Glutamatergic neuron (in vitro differentiated cells): ENCODE data around the gene NUDT1. TPM values are rescaled to one million over a fixed set of nuclear protein-coding genes. Genes with fewer than 3 reads are reported as not detected.

Source experiments
- DNase-seq: peaks from one replicate; pipeline ENCODE4 v3.0.0; 2022
- H3K27ac Mint-ChIP-seq: one replicate; pipeline ENCODE4 v1.8.0; 2020; ENCODE audit warnings: mild to moderate bottlenecking, mixed read lengths, inconsistent platforms; ENCODE audit not compliant: unreplicated experiment
- H3K27me3 Mint-ChIP-seq: one replicate; pipeline ENCODE4 v1.8.0; 2020; ENCODE audit warnings: mild to moderate bottlenecking, moderate library complexity, mixed read lengths, inconsistent platforms; ENCODE audit not compliant: unreplicated experiment
- H3K36me3 Mint-ChIP-seq: one replicate; pipeline ENCODE4 v1.8.0; 2020; ENCODE audit warnings: mild to moderate bottlenecking, mixed read lengths, inconsistent platforms; ENCODE audit not compliant: unreplicated experiment
- H3K4me1 Mint-ChIP-seq: one replicate; pipeline ENCODE4 v1.8.0; 2020; ENCODE audit warnings: mild to moderate bottlenecking, low read depth, mixed read lengths, inconsistent platforms; ENCODE audit not compliant: unreplicated experiment
- H3K4me3 Mint-ChIP-seq: one replicate; pipeline ENCODE4 v1.8.0; 2020; ENCODE audit warnings: mild to moderate bottlenecking, mixed read lengths, inconsistent platforms; ENCODE audit not compliant: unreplicated experiment
- H3K9me3 Mint-ChIP-seq: one replicate; pipeline ENCODE4 v1.8.0; 2020; ENCODE audit warnings: mild to moderate bottlenecking, moderate library complexity, mixed read lengths, inconsistent platforms; ENCODE audit not compliant: unreplicated experiment
- total RNA-seq: library from RNA; stranded (reverse); fragmentation: NEBNext Ultra II Directional; extraction: Animal tissue kit (Norgen Biotek cat#: 25700); gene quantifications from one replicate; pipeline ENCODE4 v1.2.1, GENCODE V29; 2021; ENCODE audit not compliant: unreplicated experiment
- TF ChIP-seq, protein P1 (sequence below): fragments of 200-600 bp; sonication (generic); IDR thresholded peaks from one replicate; pipeline ENCODE4 v1.5.0; 2021; ENCODE audit not compliant: partially characterized antibody, unreplicated experiment

Gene NUDT1
- total RNA-seq, 1 donor from 2014 or later: 19.5 TPM

DNA sequence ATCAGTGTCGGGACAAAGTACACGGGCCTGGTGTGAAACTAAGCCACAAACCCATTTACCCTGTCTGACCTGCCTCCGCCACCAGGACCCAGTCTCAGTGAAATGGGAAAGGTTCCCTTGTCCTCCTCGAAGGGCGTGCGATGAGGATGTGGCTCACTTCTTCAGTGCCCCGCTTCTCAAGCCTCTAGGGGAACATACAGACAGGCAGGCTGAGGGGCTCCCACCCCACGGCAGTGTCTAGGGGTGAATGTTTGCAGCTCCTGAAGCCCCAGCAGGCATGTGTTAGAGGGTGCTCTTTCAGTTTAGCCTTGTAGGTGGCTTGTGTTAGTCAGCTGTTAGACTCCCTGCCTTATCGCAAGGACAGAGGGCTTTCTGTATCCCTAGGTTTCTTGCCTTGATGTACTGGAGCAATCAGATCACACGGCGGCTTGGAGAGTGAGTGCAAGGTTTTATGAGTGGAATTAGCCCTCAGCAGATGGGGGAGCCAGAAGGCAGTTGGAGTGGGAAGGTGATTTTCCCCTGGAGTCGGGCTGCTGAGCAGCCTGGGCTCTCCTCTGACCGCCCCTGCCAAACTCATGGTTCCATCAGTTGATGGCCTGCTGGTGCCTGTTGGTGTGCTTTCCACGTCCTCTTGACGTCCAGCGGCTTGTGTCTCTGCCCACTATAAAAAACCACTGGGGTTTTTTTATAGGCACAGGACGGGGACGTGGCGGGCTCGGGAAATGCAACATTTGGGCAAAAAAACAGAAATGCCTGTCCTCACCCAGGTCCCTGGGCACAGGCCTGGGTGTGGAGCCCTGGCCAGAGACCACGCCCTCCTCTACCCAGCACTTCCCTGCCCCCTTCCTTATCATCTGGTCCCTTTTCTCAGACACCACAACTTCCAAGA is 759 bp downstream of the NUDT1 start:
- Mint-ChIP-seq H3K36me3 (no peaks in the 10 kb centered on the region), H3K4me3 (peak overlapping the region; percentile 90), H3K27me3 (peaks cover 3% of the 10 kb centered on the region), H3K27ac (no peak overlapping the region), H3K4me1 (peaks cover 3% of the 10 kb centered on the region), H3K9me3 (peaks cover 3% of the 10 kb centered on the region)
- DNase-seq: no peak
- TF ChIP-seq, protein P1, sequence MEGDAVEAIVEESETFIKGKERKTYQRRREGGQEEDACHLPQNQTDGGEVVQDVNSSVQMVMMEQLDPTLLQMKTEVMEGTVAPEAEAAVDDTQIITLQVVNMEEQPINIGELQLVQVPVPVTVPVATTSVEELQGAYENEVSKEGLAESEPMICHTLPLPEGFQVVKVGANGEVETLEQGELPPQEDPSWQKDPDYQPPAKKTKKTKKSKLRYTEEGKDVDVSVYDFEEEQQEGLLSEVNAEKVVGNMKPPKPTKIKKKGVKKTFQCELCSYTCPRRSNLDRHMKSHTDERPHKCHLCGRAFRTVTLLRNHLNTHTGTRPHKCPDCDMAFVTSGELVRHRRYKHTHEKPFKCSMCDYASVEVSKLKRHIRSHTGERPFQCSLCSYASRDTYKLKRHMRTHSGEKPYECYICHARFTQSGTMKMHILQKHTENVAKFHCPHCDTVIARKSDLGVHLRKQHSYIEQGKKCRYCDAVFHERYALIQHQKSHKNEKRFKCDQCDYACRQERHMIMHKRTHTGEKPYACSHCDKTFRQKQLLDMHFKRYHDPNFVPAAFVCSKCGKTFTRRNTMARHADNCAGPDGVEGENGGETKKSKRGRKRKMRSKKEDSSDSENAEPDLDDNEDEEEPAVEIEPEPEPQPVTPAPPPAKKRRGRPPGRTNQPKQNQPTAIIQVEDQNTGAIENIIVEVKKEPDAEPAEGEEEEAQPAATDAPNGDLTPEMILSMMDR: no peak

DNA sequence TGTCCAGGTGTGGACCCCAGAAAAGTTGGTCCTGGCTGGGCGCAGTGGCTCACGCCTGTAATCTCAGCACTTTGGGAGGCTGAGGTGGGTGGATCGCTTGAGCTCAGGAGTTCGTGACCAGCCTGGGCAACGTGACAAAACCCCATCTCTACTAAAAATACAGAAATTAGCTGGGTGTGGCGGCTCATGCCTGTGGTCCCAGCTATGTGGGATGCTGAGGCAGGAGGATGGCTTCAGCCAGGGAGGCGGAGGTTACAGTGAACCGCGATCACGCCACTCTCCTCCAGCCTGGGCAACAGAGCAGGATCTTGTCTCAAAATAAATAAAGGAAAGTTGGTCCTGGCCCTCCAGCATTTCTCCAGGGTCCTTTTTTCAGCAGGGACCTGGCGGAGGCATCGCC is 1.4 kb downstream of the NUDT1 start:
- no peaks in the 10 kb centered on the region for H3K36me3 Mint-ChIP-seq
- DNase-seq: no peak
- H3K4me3 Mint-ChIP-seq: peak overlapping the region; percentile 61
- TF ChIP-seq, protein P1: no peak
- peaks cover 3% of the 10 kb centered on the region for H3K4me1 Mint-ChIP-seq
- H3K27me3 Mint-ChIP-seq: peaks cover 3% of the 10 kb centered on the region
- no peak overlapping the region for H3K27ac Mint-ChIP-seq
- H3K9me3 Mint-ChIP-seq: peaks cover 3% of the 10 kb centered on the region

DNA sequence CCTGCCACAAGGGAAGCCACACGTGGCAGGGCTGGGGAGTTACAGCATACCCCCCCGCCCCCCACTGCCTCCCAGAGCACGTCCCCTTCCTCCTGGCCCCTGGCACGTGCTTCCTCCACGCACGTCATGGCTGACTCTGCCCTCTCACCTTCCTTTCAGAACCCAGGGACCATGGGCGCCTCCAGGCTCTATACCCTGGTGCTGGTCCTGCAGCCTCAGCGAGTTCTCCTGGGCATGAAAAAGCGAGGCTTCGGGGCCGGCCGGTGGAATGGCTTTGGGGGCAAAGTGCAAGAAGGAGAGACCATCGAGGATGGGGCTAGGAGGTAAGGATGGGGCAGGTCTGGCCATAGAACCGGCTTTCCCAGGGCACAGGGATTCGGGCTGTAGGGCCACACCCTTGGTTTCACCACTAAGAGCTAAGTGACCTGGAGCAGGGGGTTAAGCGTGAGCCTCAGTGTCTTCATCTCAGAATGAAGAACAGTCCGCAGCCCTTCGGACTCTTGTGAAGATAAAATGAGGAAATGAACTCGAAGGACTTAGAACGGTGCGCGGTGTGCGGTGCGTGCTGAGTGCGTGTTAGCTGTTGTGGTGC is 2.5 kb downstream of the NUDT1 start:
- Mint-ChIP-seq H3K36me3 (no peaks in the 10 kb centered on the region), H3K27ac (no peak overlapping the region), H3K9me3 (peaks cover 3% of the 10 kb centered on the region), H3K4me1 (peaks cover 3% of the 10 kb centered on the region), H3K27me3 (peaks cover 3% of the 10 kb centered on the region), H3K4me3 (no peak overlapping the region)
- TF ChIP-seq, protein P1: no peak
- no peak for DNase-seq

DNA sequence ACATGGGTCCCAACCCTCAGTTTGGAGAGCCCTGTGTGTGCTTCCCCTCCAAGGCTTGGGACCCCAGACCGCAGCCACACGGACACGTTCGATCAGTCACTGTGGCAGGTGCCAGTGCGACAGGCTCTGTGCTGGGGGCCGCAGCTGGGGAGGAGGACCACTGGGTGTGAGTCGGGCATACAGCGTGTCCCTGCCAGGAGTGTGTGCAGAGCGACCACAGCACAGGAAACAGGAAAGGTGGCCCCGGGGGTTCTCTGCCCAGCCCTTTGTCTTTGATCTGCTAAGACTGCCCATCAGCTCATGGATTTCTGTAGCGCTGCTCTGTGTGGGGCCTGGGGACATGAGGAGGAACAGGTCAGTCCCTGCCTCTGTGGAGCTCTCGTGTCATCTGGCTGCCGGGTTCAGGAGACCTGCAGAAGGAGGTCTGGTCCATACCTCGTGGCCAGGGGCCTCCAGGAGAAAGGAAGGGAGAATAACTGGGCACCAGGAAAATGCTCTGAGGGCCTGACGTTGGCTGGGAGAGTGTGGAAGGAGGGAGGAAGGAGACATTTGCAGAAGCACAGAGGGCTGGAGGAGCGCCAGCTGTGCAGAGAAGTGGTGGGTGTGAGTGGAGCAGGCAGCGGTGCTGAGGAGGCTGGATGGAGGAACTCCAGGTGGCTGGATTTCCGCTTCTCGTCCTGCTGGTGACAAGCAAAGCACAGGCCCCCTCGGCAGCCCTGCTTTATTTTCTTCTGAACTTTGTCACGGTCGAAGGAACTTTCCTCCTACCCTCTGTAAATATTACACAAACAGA is 4.1 kb downstream of the NUDT1 start:
- DNase-seq: no peak
- peak overlapping the region; percentile 25 for H3K4me3 Mint-ChIP-seq
- H3K4me1 Mint-ChIP-seq: peaks cover 3% of the 10 kb centered on the region
- H3K27ac Mint-ChIP-seq: no peak overlapping the region
- peaks cover 3% of the 10 kb centered on the region for H3K27me3 Mint-ChIP-seq
- H3K36me3 Mint-ChIP-seq: no peaks in the 10 kb centered on the region
- TF ChIP-seq, protein P1: no peak
- peaks cover 3% of the 10 kb centered on the region for H3K9me3 Mint-ChIP-seq
